Measurements from ENCODE around the gene CDH23. TPM values are rescaled to one million over a fixed set of nuclear protein-coding genes. Genes with fewer than 3 reads are reported as not detected.

CDH23 gene
- total RNA-seq, 1 experiment from 2014 or later: 0.02 TPM

GRCh38 chr10:71553432-71553831 lies 156.7 kb downstream of the CDH23 start:
- Mint-ChIP-seq H3K27me3 (ENCODE audit: insufficient read depth, unreplicated experiment) (peaks cover 45% of the 10 kb centered on the region), H3K4me3 (ENCODE audit: unreplicated experiment) (no peak overlapping the region), H3K27ac (ENCODE audit: low read depth, unreplicated experiment) (no peak overlapping the region), H3K9me3 (ENCODE audit: unreplicated experiment) (no peaks in the 10 kb centered on the region), H3K4me1 (ENCODE audit: insufficient read depth, unreplicated experiment) (no peaks in the 10 kb centered on the region), H3K36me3 (ENCODE audit: insufficient read depth, unreplicated experiment) (no peaks in the 10 kb centered on the region)
- ChIA-PET CTCF (interaction anchor here (0.8 to 1.6 kb wide), 2 partner anchors 16 to 17 kb away, joined by 3 to 4 read pairs; no protein-coding TSS in a partner anchor), POLR2A (no interaction called here)
- no TSS peak for BruUV-seq (replicated peaks)
- intact Hi-C loops (cut with micrococcal nuclease): no loop called here
- no peak for DNase-seq (ENCODE audit: unreplicated experiment)
- TF ChIP-seq CTCF (IDR thresholded peaks at IDR 0.05; ENCODE audit: unreplicated experiment): no peak

- peaks cover 57% of the 10 kb centered on the region for H3K27me3 Mint-ChIP-seq (ENCODE audit: insufficient read depth, unreplicated experiment)
These were observed 158.0 kb downstream of the CDH23 start for GRCh38 chr10:71554671-71555070.

GRCh38 chr10:71555087-71555723 lies 158.5 kb downstream of the CDH23 start:
- no peaks in the 10 kb centered on the region for H3K36me3 Mint-ChIP-seq (ENCODE audit: insufficient read depth, unreplicated experiment)
- peaks cover 63% of the 10 kb centered on the region for H3K27me3 Mint-ChIP-seq (ENCODE audit: insufficient read depth, unreplicated experiment)
- DNase-seq (ENCODE audit: unreplicated experiment): no peak
- H3K9me3 Mint-ChIP-seq (ENCODE audit: unreplicated experiment): no peaks in the 10 kb centered on the region
- intact Hi-C loops (cut with micrococcal nuclease): no loop called here
- ChIA-PET POLR2A (interaction anchor here (0.7 to 1.2 kb wide), 3 partner anchors 10 to 547 kb away, joined by 3 to 4 read pairs (median 3); no protein-coding TSS in a partner anchor), CTCF (interaction anchor here (0.6 to 1.6 kb wide), 5 partner anchors 10 to 236 kb away, joined by 3 to 5 read pairs (median 3); no protein-coding TSS in a partner anchor)
- H3K4me3 Mint-ChIP-seq (ENCODE audit: unreplicated experiment): no peak overlapping the region
- H3K4me1 Mint-ChIP-seq (ENCODE audit: insufficient read depth, unreplicated experiment): no peaks in the 10 kb centered on the region
- no peak overlapping the region for H3K27ac Mint-ChIP-seq (ENCODE audit: low read depth, unreplicated experiment)
- no peak for TF ChIP-seq CTCF (IDR thresholded peaks at IDR 0.05; ENCODE audit: unreplicated experiment)
- BruUV-seq (replicated peaks): no TSS peak

More at GRCh38 chr10:71554671-71555070, 158.0 kb downstream of the CDH23 start:
- Mint-ChIP-seq H3K4me1 (ENCODE audit: insufficient read depth, unreplicated experiment) (no peaks in the 10 kb centered on the region), H3K27ac (ENCODE audit: low read depth, unreplicated experiment) (no peak overlapping the region), H3K36me3 (ENCODE audit: insufficient read depth, unreplicated experiment) (no peaks in the 10 kb centered on the region), H3K4me3 (ENCODE audit: unreplicated experiment) (no peak overlapping the region), H3K9me3 (ENCODE audit: unreplicated experiment) (no peaks in the 10 kb centered on the region)
- CTCF ChIA-PET: interaction anchor here (0.6 to 1.6 kb wide), 3 partner anchors 10 to 15 kb away, joined by 3 to 4 read pairs (median 3); no protein-coding TSS in a partner anchor
- intact Hi-C loops (cut with micrococcal nuclease): no loop called here
- POLR2A ChIA-PET: interaction anchor here (0.7 to 1.2 kb wide), 2 partner anchors 10 to 928 kb away, joined by 3 read pairs; no protein-coding TSS in a partner anchor
- BruUV-seq (replicated peaks): no TSS peak
- no peak for TF ChIP-seq CTCF (IDR thresholded peaks at IDR 0.05; ENCODE audit: unreplicated experiment)
- DNase-seq (ENCODE audit: unreplicated experiment): no peak

GRCh38 chr10:71555724-71556119 lies 159.0 kb downstream of the CDH23 start:
- no TSS peak for BruUV-seq (replicated peaks)
- Mint-ChIP-seq H3K27me3 (ENCODE audit: insufficient read depth, unreplicated experiment) (peaks cover 68% of the 10 kb centered on the region), H3K4me1 (ENCODE audit: insufficient read depth, unreplicated experiment) (no peaks in the 10 kb centered on the region), H3K36me3 (ENCODE audit: insufficient read depth, unreplicated experiment) (no peaks in the 10 kb centered on the region), H3K9me3 (ENCODE audit: unreplicated experiment) (no peaks in the 10 kb centered on the region), H3K27ac (ENCODE audit: low read depth, unreplicated experiment) (no peak overlapping the region), H3K4me3 (ENCODE audit: unreplicated experiment) (no peak overlapping the region)
- ChIA-PET CTCF (interaction anchor here (0.5 to 4.0 kb wide), 7 partner anchors 10 to 236 kb away, joined by 3 to 24 read pairs (median 3); no protein-coding TSS in a partner anchor), POLR2A (interaction anchor here (0.7 to 1.2 kb wide), 3 partner anchors 10 to 547 kb away, joined by 3 to 4 read pairs (median 3); no protein-coding TSS in a partner anchor)
- intact Hi-C loops (cut with micrococcal nuclease): no loop called here
- TF ChIP-seq CTCF (IDR thresholded peaks at IDR 0.05; ENCODE audit: unreplicated experiment): no peak
- DNase-seq (ENCODE audit: unreplicated experiment): no peak
